Measurements from ENCODE around the gene FHOD3.

DNA sequence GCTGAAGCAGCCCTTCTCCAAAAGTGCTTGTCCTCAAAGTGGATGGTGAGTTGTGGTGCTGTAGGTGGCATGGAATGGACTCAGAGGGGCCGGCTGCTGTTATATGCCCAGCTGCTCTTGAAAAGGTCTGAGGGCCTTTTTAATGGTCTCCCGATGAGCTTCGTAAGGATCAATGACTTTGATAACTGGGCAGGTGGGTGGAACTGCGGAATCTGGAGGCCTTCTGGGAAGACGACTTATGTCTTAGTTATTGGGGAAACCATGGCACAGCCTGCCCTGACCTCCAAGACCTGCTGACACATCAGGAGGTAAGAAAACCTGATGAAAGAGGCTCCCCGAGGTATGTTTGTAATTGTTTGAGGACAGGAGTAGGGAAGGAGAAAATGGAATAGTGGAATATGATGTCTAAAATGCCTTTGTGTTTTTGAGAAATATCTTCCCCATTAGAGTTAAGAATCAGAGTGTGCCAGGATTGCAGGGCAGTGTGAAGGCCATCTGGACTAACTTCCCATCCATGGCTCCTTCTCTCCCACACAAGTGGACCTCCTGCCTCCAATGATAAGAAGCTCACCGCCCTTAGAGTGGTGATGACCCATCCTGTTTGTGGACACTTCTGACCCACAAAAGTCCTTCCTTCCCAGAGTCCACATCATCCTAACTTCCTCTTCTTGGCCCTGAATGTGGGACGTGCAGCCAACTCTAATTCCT, 236.1 kb downstream of the FHOD3 start:
- TF ChIP-seq, protein P1, sequence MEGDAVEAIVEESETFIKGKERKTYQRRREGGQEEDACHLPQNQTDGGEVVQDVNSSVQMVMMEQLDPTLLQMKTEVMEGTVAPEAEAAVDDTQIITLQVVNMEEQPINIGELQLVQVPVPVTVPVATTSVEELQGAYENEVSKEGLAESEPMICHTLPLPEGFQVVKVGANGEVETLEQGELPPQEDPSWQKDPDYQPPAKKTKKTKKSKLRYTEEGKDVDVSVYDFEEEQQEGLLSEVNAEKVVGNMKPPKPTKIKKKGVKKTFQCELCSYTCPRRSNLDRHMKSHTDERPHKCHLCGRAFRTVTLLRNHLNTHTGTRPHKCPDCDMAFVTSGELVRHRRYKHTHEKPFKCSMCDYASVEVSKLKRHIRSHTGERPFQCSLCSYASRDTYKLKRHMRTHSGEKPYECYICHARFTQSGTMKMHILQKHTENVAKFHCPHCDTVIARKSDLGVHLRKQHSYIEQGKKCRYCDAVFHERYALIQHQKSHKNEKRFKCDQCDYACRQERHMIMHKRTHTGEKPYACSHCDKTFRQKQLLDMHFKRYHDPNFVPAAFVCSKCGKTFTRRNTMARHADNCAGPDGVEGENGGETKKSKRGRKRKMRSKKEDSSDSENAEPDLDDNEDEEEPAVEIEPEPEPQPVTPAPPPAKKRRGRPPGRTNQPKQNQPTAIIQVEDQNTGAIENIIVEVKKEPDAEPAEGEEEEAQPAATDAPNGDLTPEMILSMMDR (IDR thresholded peaks at IDR 0.05 in 8 of 11, conservative IDR thresholded peaks at IDR 0.05 in 3 of 11), result no peak
- TF ChIP-seq POLR2A (IDR thresholded peaks at IDR 0.05) (no peak), POLR2AphosphoS5 (IDR thresholded peaks at IDR 0.05) (no peak)

Data from spleen (tissue), 7 donors.